T-cell (primary cell): ENCODE data around the gene SMAD3. TPM values are rescaled to one million over a fixed set of nuclear protein-coding genes. Genes with fewer than 3 reads are reported as not detected.
"Not testable (repeated sequence)": the region's sequence is repeated elsewhere in the genome, so short reads cannot be mapped to it uniquely, and the experiment has no call there.

Source experiments
- ATAC-seq, 4 experiments: fragments of 200-7000 bp in 3 of 4; fragments of 150-1000 bp in 1 of 4; cut with Tn5 transposase; replicated peaks in 1 of 4; 1 replicate in 3 of 4; 2 replicates in 1 of 4; pipeline ENCODE4 v1.10.0; 2021; ENCODE audit warnings: moderate library complexity in 3 of 4, mild to moderate bottlenecking in 2 of 4, moderate number of reproducible peaks in 1 of 4
- CTCF ChIA-PET, 2 donors: fragments of 300-600 bp; sonication (Branson Sonifier 250); formaldehyde crosslinking; loops; one replicate each; lab custom pipeline; 2022; ENCODE audit warnings: antibody characterized with exemption in 2 of 2; lab: Charles Lee
- POLR2A ChIA-PET, 2 donors: fragments of 300-600 bp; sonication (Branson Sonifier 250); formaldehyde crosslinking; loops; one replicate each; lab custom pipeline; 2022; ENCODE audit warnings: antibody characterized with exemption in 2 of 2; lab: Charles Lee
- DNase-seq, 35 experiments: peaks; one replicate each; pipeline versions ENCODE4 v3.0.0 to v3.0.0-alpha.2; 2013 to 2023
- H3K27ac ChIP-seq: one replicate; pipeline ENCODE4 v1.5.1; 2013; ENCODE audit warnings: low read length
- H3K27me3 ChIP-seq, 2 experiments: replicated peaks in 1 of 2; 1 replicate in 1 of 2; 2 replicates in 1 of 2; pipeline versions ENCODE4 v1.6.1 to v1.7.0; 2013; ENCODE audit warnings: low read length in 1 of 2, mixed read lengths in 1 of 2; ENCODE audit not compliant: control insufficient read depth in 2 of 2, insufficient read depth in 2 of 2; ENCODE audit errors: extremely low read depth in 1 of 2
- H3K36me3 ChIP-seq, 2 donors: 1 replicate in 1 of 2; 2 replicates in 1 of 2; pipeline versions ENCODE4 v1.6.1 to v1.7.0; 2013; ENCODE audit warnings: low read length in 1 of 2; ENCODE audit not compliant: control insufficient read depth in 2 of 2, insufficient read depth in 1 of 2; ENCODE audit errors: extremely low read depth in 1 of 2
- H3K4me1 ChIP-seq, 2 experiments: 1 replicate in 1 of 2; 2 replicates in 1 of 2; pipeline versions ENCODE4 v1.6.1 to v1.7.0; 2013; ENCODE audit warnings: low read length in 2 of 2, mixed read lengths in 1 of 2; ENCODE audit not compliant: insufficient read depth in 2 of 2, control insufficient read depth in 1 of 2; ENCODE audit errors: extremely low read depth in 1 of 2
- H3K4me3 ChIP-seq, 2 donors: 1 replicate in 1 of 2; 2 replicates in 1 of 2; pipeline versions ENCODE4 v1.5.1 to v1.7.0; 2013; ENCODE audit warnings: mild to moderate bottlenecking in 2 of 2, low read length in 1 of 2, moderate library complexity in 1 of 2; ENCODE audit not compliant: control insufficient read depth in 1 of 2; ENCODE audit errors: extremely low read depth in 1 of 2
- H3K9me3 ChIP-seq: 2 replicates; pipeline ENCODE4 v1.7.0; 2013
- H3K27ac Mint-ChIP-seq, 2 donors: one replicate each; pipeline ENCODE4 v1.8.0; 2020 to 2021; ENCODE audit warnings: mild to moderate bottlenecking in 2 of 2, mixed read lengths in 2 of 2
- H3K27me3 Mint-ChIP-seq, 2 donors: one replicate each; pipeline ENCODE4 v1.8.0; 2021 to 2022; ENCODE audit warnings: mixed read lengths in 2 of 2
- H3K36me3 Mint-ChIP-seq: one replicate; pipeline ENCODE4 v1.8.0; 2021; ENCODE audit warnings: mixed read lengths
- H3K4me1 Mint-ChIP-seq, 3 donors: one replicate each; pipeline ENCODE4 v1.8.0; 2020 to 2022; ENCODE audit warnings: mixed read lengths in 3 of 3, mild to moderate bottlenecking in 1 of 3
- H3K4me3 Mint-ChIP-seq, 3 donors: one replicate each; pipeline ENCODE4 v1.8.0; 2020 to 2022; ENCODE audit warnings: mild to moderate bottlenecking in 3 of 3, mixed read lengths in 3 of 3, moderate library complexity in 3 of 3
- H3K9me3 Mint-ChIP-seq, 3 donors: one replicate each; pipeline ENCODE4 v1.8.0; 2020 to 2022; ENCODE audit warnings: mixed read lengths in 3 of 3
- whole genome bisulfite sequencing: methylation state at CpG from one replicate; pipeline ENCODE4 v1.1.5; 2013; ENCODE audit warnings: missing lambda C conversion rate; ENCODE audit not compliant: insufficient coverage; 5-methylcytosine and 5-hydroxymethylcytosine counted together
- total RNA-seq, 35 experiments: library from RNA in 6 of 35; stranded (reverse) in 6 of 35; fragments of 120-200 nt in 1 of 35; gene quantifications; one replicate each; pipeline versions ENCODE4 v1.2.1 to v1.2.4 and lab custom pipeline; 2013 to 2026

SMAD3 gene
- total RNA-seq, 5 donors from 2014 or later (not counting 1 experiment from before 2014, with no cell fraction given) = 55.4 to 159 (median 110) TPM

DNA sequence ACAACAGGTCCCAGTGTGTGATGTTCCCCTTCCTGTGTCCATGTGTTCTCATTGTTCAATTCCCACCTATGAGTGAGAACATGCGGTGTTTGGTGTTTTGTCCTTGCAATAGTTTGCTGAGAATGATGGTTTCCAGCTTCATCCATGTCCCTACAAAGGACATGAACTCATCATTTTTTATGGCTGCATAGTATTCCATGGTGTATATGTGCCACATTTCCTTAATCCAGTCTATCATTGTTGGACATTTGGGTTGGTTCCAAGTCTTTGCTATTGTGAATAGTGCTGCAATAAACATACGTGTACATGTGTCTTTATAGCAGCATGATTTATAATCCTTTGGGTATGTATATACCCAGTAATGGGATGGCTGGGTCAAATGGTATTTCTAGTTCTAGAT, 44.7 kb upstream of the SMAD3 start:
- CTCF ChIA-PET, H3K27ac Mint-ChIP-seq, ATAC-seq, H3K4me1 ChIP-seq, H3K9me3 ChIP-seq, H3K36me3 Mint-ChIP-seq, H3K4me3 ChIP-seq, H3K27ac ChIP-seq, H3K4me3 Mint-ChIP-seq, DNase-seq, H3K4me1 Mint-ChIP-seq, POLR2A ChIA-PET, H3K27me3 Mint-ChIP-seq, H3K9me3 Mint-ChIP-seq, H3K36me3 ChIP-seq: not testable (repeated sequence)
- no CpG with 5 or more reads among the region's 2 CpGs for WGBS
- peaks cover 0 to 12% of the 10 kb centered on the region in 2 experiments for H3K27me3 ChIP-seq

GRCh38 chr15:67021455-67021854, 43.9 kb upstream of the SMAD3 start:
- no peak overlapping the region for H3K27ac Mint-ChIP-seq
- Histone ChIP-seq H3K4me1 (no peaks in the 10 kb centered on the region), H3K4me3 (no peak overlapping the region), H3K9me3 (no peaks in the 10 kb centered on the region), H3K27me3 (peaks cover 0 to 12% of the 10 kb centered on the region in 2 experiments), H3K27ac (no peak overlapping the region), H3K36me3 (no peaks in the 10 kb centered on the region)
- CTCF ChIA-PET = no interaction called here
- peaks cover 4 to 11% (median 10%) of the 10 kb centered on the region in 3 donors for H3K4me1 Mint-ChIP-seq
- H3K27me3 Mint-ChIP-seq = no peaks in the 10 kb centered on the region
- DNase-seq (no peak), ATAC-seq (no peak)
- no peaks in the 10 kb centered on the region for H3K36me3 Mint-ChIP-seq
- POLR2A ChIA-PET = no interaction called here
- no peak overlapping the region for H3K4me3 Mint-ChIP-seq
- no peaks in the 10 kb centered on the region for H3K9me3 Mint-ChIP-seq

DNA sequence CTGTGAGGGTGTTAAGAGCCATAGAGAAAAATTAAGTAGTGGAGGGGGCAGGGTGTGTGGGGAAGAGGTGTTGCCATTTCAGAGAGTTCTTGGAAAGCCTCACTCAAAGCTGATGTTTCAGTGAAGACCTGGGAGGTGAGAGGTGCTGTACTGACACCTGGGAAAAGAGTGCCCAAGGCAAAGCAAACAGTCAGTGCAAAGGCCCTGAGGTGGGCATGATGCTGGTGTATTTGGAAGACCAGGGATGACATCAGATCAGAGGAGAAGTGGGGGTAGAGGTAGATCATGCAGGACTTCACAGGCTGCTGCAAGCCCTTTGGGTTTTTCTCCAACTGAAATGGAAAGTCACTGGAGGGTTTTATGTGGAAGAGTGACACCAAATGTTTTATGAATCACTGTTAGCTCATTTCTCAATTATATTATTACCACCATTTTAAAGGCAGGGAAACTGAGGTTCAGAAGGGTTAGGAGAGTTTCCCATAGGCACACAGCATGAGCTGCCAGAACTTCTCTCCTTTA, 42.8 kb upstream of the SMAD3 start:
- Histone ChIP-seq H3K4me1 (no peaks in the 10 kb centered on the region), H3K9me3 (no peaks in the 10 kb centered on the region), H3K27ac (no peak overlapping the region), H3K4me3 (no peak overlapping the region), H3K36me3 (no peaks in the 10 kb centered on the region), H3K27me3 (peaks cover 0 to 12% of the 10 kb centered on the region in 2 experiments)
- no peak for DNase-seq
- Mint-ChIP-seq H3K4me1 (peaks cover 4 to 11% (median 7%) of the 10 kb centered on the region in 3 donors), H3K27ac (no peak overlapping the region), H3K4me3 (no peak overlapping the region), H3K9me3 (no peaks in the 10 kb centered on the region), H3K27me3 (no peaks in the 10 kb centered on the region), H3K36me3 (no peaks in the 10 kb centered on the region)
- CTCF ChIA-PET = no interaction called here
- POLR2A ChIA-PET = no interaction called here
- no peak for ATAC-seq

DNA sequence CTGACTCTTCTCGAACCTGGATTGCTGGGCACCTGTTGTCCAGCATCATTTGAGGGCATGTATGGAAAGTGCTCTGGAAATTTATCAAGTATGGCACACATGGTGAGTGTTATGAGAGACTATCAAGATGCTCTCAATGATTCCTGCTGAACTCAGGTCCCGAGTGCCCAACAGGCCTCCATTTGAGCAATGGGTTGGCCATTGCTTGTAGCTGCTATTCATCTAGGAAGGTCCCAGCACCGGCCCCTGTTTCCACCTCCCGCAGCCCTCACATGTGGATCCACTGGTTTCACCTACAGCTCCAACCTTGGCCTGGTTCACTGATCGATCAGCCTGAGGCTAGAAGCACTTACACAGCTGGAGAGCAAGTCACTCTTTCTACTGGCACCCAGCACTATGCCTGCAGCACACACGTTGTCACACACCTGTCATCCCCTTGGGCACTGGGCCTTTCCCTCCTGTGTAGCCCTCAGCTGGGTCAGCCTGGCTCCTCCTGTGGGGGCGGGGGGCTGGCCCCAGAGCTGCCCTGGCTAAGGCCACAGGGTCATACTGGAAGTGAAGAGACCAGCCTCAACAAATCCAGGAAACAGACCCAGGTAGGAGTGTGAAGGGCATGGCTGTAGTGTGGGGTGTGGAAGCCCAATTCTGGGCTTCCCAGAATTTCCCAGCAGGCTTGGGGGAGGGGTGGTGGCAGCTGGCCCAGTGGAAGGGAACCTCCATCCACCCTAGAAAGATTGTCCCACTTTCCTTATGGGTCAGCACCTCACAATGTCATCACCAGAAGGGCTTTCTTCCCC, 41.7 kb upstream of the SMAD3 start:
- Histone ChIP-seq H3K4me1 (no peaks in the 10 kb centered on the region), H3K27ac (no peak overlapping the region), H3K27me3 (peaks cover 0 to 6% of the 10 kb centered on the region in 2 experiments), H3K36me3 (no peaks in the 10 kb centered on the region), H3K9me3 (no peaks in the 10 kb centered on the region), H3K4me3 (no peak overlapping the region)
- peaks cover 4 to 7% (median 6%) of the 10 kb centered on the region in 3 donors for H3K4me1 Mint-ChIP-seq
- POLR2A ChIA-PET = no interaction called here
- no peak overlapping the region for H3K27ac Mint-ChIP-seq
- H3K4me3 Mint-ChIP-seq = no peak overlapping the region
- no peak for DNase-seq
- ATAC-seq = no peak
- 92% methylated on average over 6 of the region's 7 CpGs for WGBS
- CTCF ChIA-PET = no interaction called here
- H3K9me3 Mint-ChIP-seq = no peaks in the 10 kb centered on the region
- no peaks in the 10 kb centered on the region for H3K36me3 Mint-ChIP-seq
- H3K27me3 Mint-ChIP-seq = peaks cover 0 to 3% of the 10 kb centered on the region in 2 donors

GRCh38 chr15:67024314-67024997, 40.9 kb upstream of the SMAD3 start:
- Mint-ChIP-seq H3K4me1 (peaks cover 4 to 7% (median 6%) of the 10 kb centered on the region in 3 donors), H3K36me3 (no peaks in the 10 kb centered on the region), H3K27ac (no peak overlapping the region), H3K27me3 (peaks cover 0 to 3% of the 10 kb centered on the region in 2 donors), H3K4me3 (no peak overlapping the region), H3K9me3 (no peaks in the 10 kb centered on the region)
- H3K27me3 ChIP-seq = peaks cover 0 to 6% of the 10 kb centered on the region in 2 experiments
- no peak overlapping the region for H3K4me3 ChIP-seq
- ChIA-PET POLR2A (interaction anchor here in 1 of 2 donors (0.6 kb wide), 1 partner anchor 198 kb away, joined by 3 read pairs; no protein-coding TSS in a partner anchor), CTCF (no interaction called here)
- H3K9me3 ChIP-seq = no peaks in the 10 kb centered on the region
- no peaks in the 10 kb centered on the region for H3K36me3 ChIP-seq
- peak in 1 of 35 experiments; percentile 25 for DNase-seq
- 100% methylated on average over 1 of the region's 6 CpGs for WGBS
- H3K27ac ChIP-seq = no peak overlapping the region
- no peaks in the 10 kb centered on the region for H3K4me1 ChIP-seq
- ATAC-seq = no peak

- ATAC-seq = no peak
- H3K27me3 ChIP-seq = peaks cover 0 to 6% of the 10 kb centered on the region in 2 experiments
These were observed 40.4 kb upstream of the SMAD3 start for GRCh38 chr15:67024998-67025368.

More at GRCh38 chr15:67024998-67025368, 40.4 kb upstream of the SMAD3 start:
- no peak for DNase-seq
- no peaks in the 10 kb centered on the region for H3K9me3 Mint-ChIP-seq
- peaks cover 4 to 7% (median 6%) of the 10 kb centered on the region in 3 donors for H3K4me1 Mint-ChIP-seq
- H3K27me3 Mint-ChIP-seq = peaks cover 0 to 3% of the 10 kb centered on the region in 2 donors
- Histone ChIP-seq H3K9me3 (no peaks in the 10 kb centered on the region), H3K4me1 (no peaks in the 10 kb centered on the region), H3K4me3 (no peak overlapping the region), H3K36me3 (no peaks in the 10 kb centered on the region), H3K27ac (no peak overlapping the region)
- WGBS = 87% methylated on average over 3 of the region's 3 CpGs
- no peak overlapping the region for H3K4me3 Mint-ChIP-seq
- ChIA-PET POLR2A (no interaction called here), CTCF (no interaction called here)
- no peak overlapping the region for H3K27ac Mint-ChIP-seq
- no peaks in the 10 kb centered on the region for H3K36me3 Mint-ChIP-seq
